CD4-positive, alpha-beta T cell (primary cell): ENCODE results near the gene GMPPA. TPM values are rescaled to one million over a fixed set of nuclear protein-coding genes. Genes with fewer than 3 reads are reported as not detected.
A peak's percentile ranks its signal among the peaks of the same experiment; 100 is the strongest.

ENCODE experiments used
- ATAC-seq: fragments of 200-7000 bp; cut with Tn5 transposase; one replicate; pipeline ENCODE4 v1.10.0; 2022; ENCODE audit warnings: mild to moderate bottlenecking; ENCODE audit not compliant: poor library complexity
- CTCF ChIA-PET: fragments of 350-600 bp; sonication (Branson Sonifier 250); formaldehyde crosslinking; loops from one replicate; lab custom pipeline; 2021; ENCODE audit warnings: antibody characterized with exemption, inconsistent platforms; lab: Charles Lee
- POLR2A ChIA-PET: fragments of 350-600 bp; sonication (Branson Sonifier 250); formaldehyde crosslinking; loops from one replicate; lab custom pipeline; 2021; ENCODE audit warnings: antibody characterized with exemption, inconsistent platforms; lab: Charles Lee
- DNase-seq, 14 experiments: peaks; one replicate each; pipeline ENCODE4 v3.0.0-alpha.2; 2013 to 2020; ENCODE audit warnings: mixed read lengths in 2 of 14
- H3K27ac ChIP-seq, 2 donors: one replicate each; pipeline versions ENCODE4 v1.5.1 to v1.7.0; 2013; ENCODE audit warnings: low read length in 2 of 2, low read depth in 1 of 2, mild to moderate bottlenecking in 1 of 2
- H3K27me3 ChIP-seq, 2 experiments: 1 replicate in 1 of 2; 2 replicates in 1 of 2; pipeline versions ENCODE4 v1.6.1 to v1.7.0; 2013; ENCODE audit warnings: low read length in 2 of 2, control low read depth in 1 of 2, mild to moderate bottlenecking in 1 of 2, moderate library complexity in 1 of 2; ENCODE audit not compliant: insufficient read depth in 2 of 2, control insufficient read depth in 1 of 2
- H3K36me3 ChIP-seq: one replicate; pipeline ENCODE4 v1.6.1; 2013; ENCODE audit warnings: low read length, control low read depth; ENCODE audit not compliant: insufficient read depth
- H3K4me1 ChIP-seq: one replicate; pipeline ENCODE4 v1.6.1; 2013; ENCODE audit warnings: low read length, control low read depth; ENCODE audit not compliant: insufficient read depth
- H3K4me3 ChIP-seq: one replicate; pipeline ENCODE4 v1.5.1; 2013; ENCODE audit warnings: mild to moderate bottlenecking, low read length, moderate library complexity
- H3K9me3 ChIP-seq, 2 experiments: 1 replicate in 1 of 2; 2 replicates in 1 of 2; pipeline versions ENCODE4 v1.6.1 to v1.7.0; 2013; ENCODE audit warnings: low read length in 2 of 2, mild to moderate bottlenecking in 2 of 2, control low read depth in 1 of 2, moderate library complexity in 1 of 2; ENCODE audit not compliant: control insufficient read depth in 1 of 2, insufficient read depth in 1 of 2
- H3K27ac Mint-ChIP-seq: one replicate; pipeline ENCODE4 v1.8.0; 2020; ENCODE audit warnings: mixed read lengths
- H3K27me3 Mint-ChIP-seq: one replicate; pipeline ENCODE4 v1.8.0; 2021; ENCODE audit warnings: mixed read lengths
- H3K36me3 Mint-ChIP-seq: one replicate; pipeline ENCODE4 v1.8.0; 2021; ENCODE audit warnings: low read depth, mixed read lengths
- H3K4me1 Mint-ChIP-seq: one replicate; pipeline ENCODE4 v1.8.0; 2021; ENCODE audit warnings: low read depth, mixed read lengths
- H3K4me3 Mint-ChIP-seq: one replicate; pipeline ENCODE4 v1.8.0; 2020; ENCODE audit warnings: mild to moderate bottlenecking, mixed read lengths
- H3K9me3 Mint-ChIP-seq: one replicate; pipeline ENCODE4 v1.8.0; 2020; ENCODE audit warnings: mixed read lengths
- CTCF ChIP-seq: fragments of 200-600 bp; IDR thresholded peaks from one replicate; pipeline ENCODE4 v1.8.0; 2022; ENCODE audit warnings: antibody characterized with exemption, mild to moderate bottlenecking
- intact Hi-C, 2 experiments: fragments of 100-400 bp; cut with DNase I in 1 of 2; cut with micrococcal nuclease in 1 of 2; formaldehyde crosslinking; loops; one replicate each; pipeline versions ENCODE4 v1.15.1 to v1.9.0; 2023 to 2025; cut with DNase I, micrococcal nuclease
- total RNA-seq, 174 experiments: library from RNA in 2 of 174; stranded (reverse) in 2 of 174; gene quantifications; one replicate each; pipeline ENCODE4 v1.2.3 and lab custom pipeline; 2021 to 2026

GMPPA gene
- total RNA-seq, 2 experiments from 2014 or later = 13.3 to 14.4 TPM

GRCh38 chr2:219512524-219513216, 14.0 kb downstream of the GMPPA start:
- peaks cover 25% of the 10 kb centered on the region for H3K4me1 Mint-ChIP-seq
- ChIA-PET POLR2A (no interaction called here), CTCF (interaction anchor here (1.4 kb wide), 1 partner anchor 17 kb away, joined by 4 read pairs; no protein-coding TSS in a partner anchor)
- H3K4me3 Mint-ChIP-seq = no peak overlapping the region
- H3K27ac ChIP-seq = no peak overlapping the region
- no peak for ATAC-seq
- H3K36me3 Mint-ChIP-seq = peaks cover 9% of the 10 kb centered on the region
- H3K4me1 ChIP-seq = peaks cover 33% of the 10 kb centered on the region
- no peaks in the 10 kb centered on the region for H3K9me3 Mint-ChIP-seq
- no peak overlapping the region for H3K27ac Mint-ChIP-seq
- no peaks in the 10 kb centered on the region for H3K36me3 ChIP-seq
- TF ChIP-seq CTCF = no peak
- peaks cover 80% of the 10 kb centered on the region for H3K27me3 Mint-ChIP-seq
- H3K9me3 ChIP-seq = peaks cover 0 to 29% of the 10 kb centered on the region in 2 experiments
- no peak for DNase-seq
- H3K4me3 ChIP-seq = no peak overlapping the region
- peaks cover 60 to 86% of the 10 kb centered on the region in 2 experiments for H3K27me3 ChIP-seq
- intact Hi-C loops = no loop called here

- H3K27ac Mint-ChIP-seq = no peak overlapping the region
- no peaks in the 10 kb centered on the region for H3K9me3 Mint-ChIP-seq
- H3K4me1 Mint-ChIP-seq = peaks cover 25% of the 10 kb centered on the region
- DNase-seq = no peak
- intact Hi-C loops = no loop called here
- Histone ChIP-seq H3K36me3 (no peaks in the 10 kb centered on the region), H3K27ac (no peak overlapping the region), H3K4me1 (peaks cover 32% of the 10 kb centered on the region), H3K4me3 (no peak overlapping the region), H3K27me3 (peaks cover 60 to 92% of the 10 kb centered on the region in 2 experiments), H3K9me3 (peaks cover 0 to 29% of the 10 kb centered on the region in 2 experiments)
- ChIA-PET POLR2A (no interaction called here), CTCF (interaction anchor here (1.6 kb wide), 1 partner anchor 16 kb away, joined by 5 read pairs; no protein-coding TSS in a partner anchor)
- no peak overlapping the region for H3K4me3 Mint-ChIP-seq
- no peak for ATAC-seq
- no peak for TF ChIP-seq CTCF
- H3K36me3 Mint-ChIP-seq = peaks cover 5% of the 10 kb centered on the region
- peaks cover 82% of the 10 kb centered on the region for H3K27me3 Mint-ChIP-seq
Measured at GRCh38 chr2:219513787-219514186, 15.1 kb downstream of the GMPPA start.

- H3K4me3 Mint-ChIP-seq = no peak within 1 kb of the TSS
- H3K36me3 Mint-ChIP-seq = peaks cover 5% of the 10 kb centered on the region
- TF ChIP-seq CTCF = no peak
- peaks cover 25% of the 10 kb centered on the region for H3K4me1 Mint-ChIP-seq
- H3K36me3 ChIP-seq = no peaks in the 10 kb centered on the region
- DNase-seq (peak in 1 of 14 experiments; percentile 26), ATAC-seq (peak; percentile 21)
- intact Hi-C loops = no loop called here
- H3K27me3 Mint-ChIP-seq = peaks cover 84% of the 10 kb centered on the region
- H3K4me3 ChIP-seq = no peak within 1 kb of the TSS
- no peak within 1 kb of the TSS for H3K27ac Mint-ChIP-seq
- POLR2A ChIA-PET = no interaction called here
- CTCF ChIA-PET = interaction anchor here (1.6 kb wide), 1 partner anchor 16 kb away, joined by 5 read pairs; no protein-coding TSS in a partner anchor
- H3K27ac ChIP-seq = no peak within 1 kb of the TSS
- H3K4me1 ChIP-seq = peaks cover 27% of the 10 kb centered on the region
- H3K9me3 ChIP-seq = peaks cover 0 to 29% of the 10 kb centered on the region in 2 experiments
- no peaks in the 10 kb centered on the region for H3K9me3 Mint-ChIP-seq
- H3K27me3 ChIP-seq = peaks cover 61 to 97% of the 10 kb centered on the region in 2 experiments
Measured at GRCh38 chr2:219514196-219514761, 15.6 kb downstream of the GMPPA start, which contains the start of gene ASIC4. Gene ASIC4 (plus strand): TSS chr2:219514482. CDS start chr2:219514725, 243 bp downstream.
